Measurements from ENCODE around the gene ZNF709. TPM values are rescaled to one million over a fixed set of nuclear protein-coding genes. Genes with fewer than 3 reads are reported as not detected.
A peak's percentile ranks its signal among the peaks of the same experiment; 100 is the strongest.
"Not testable (repeated sequence)": the region's sequence is repeated elsewhere in the genome, so short reads cannot be mapped to it uniquely, and the experiment has no call there.

Gene ZNF709
- total RNA-seq = 1 to 10 TPM; 1.7 to 3.1 TPM

- ATAC-seq (peak; percentile 97), DNase-seq (peak; percentile 91)
- ChIA-PET POLR2A (interaction anchor here (0.5 to 3.3 kb wide), 4 partner anchors 11 to 204 kb away, joined by 3 to 13 read pairs (median 3); no protein-coding TSS in a partner anchor), CTCF (no interaction called here)
- H3K9me3 Mint-ChIP-seq (ENCODE audit: insufficient read depth) = no peaks in the 10 kb centered on the region
- peaks cover 4% of the 10 kb centered on the region for H3K36me3 Mint-ChIP-seq (ENCODE audit: low read depth)
- H3K4me1 Mint-ChIP-seq (ENCODE audit: low read depth) = peaks cover 28% of the 10 kb centered on the region
- H3K27ac Mint-ChIP-seq = peak within 1 kb of the TSS; percentile 81
- peak within 1 kb of the TSS; percentile 84 for H3K4me3 Mint-ChIP-seq
- H3K27me3 Mint-ChIP-seq (ENCODE audit: low read depth) = no peaks in the 10 kb centered on the region
These were observed at the start of gene ZNF709 for GRCh38 chr19:12484371-12485051. ZNF709 (minus strand) TSS chr19:12484816; CDS start chr19:12484657, 159 bp downstream.

DNA sequence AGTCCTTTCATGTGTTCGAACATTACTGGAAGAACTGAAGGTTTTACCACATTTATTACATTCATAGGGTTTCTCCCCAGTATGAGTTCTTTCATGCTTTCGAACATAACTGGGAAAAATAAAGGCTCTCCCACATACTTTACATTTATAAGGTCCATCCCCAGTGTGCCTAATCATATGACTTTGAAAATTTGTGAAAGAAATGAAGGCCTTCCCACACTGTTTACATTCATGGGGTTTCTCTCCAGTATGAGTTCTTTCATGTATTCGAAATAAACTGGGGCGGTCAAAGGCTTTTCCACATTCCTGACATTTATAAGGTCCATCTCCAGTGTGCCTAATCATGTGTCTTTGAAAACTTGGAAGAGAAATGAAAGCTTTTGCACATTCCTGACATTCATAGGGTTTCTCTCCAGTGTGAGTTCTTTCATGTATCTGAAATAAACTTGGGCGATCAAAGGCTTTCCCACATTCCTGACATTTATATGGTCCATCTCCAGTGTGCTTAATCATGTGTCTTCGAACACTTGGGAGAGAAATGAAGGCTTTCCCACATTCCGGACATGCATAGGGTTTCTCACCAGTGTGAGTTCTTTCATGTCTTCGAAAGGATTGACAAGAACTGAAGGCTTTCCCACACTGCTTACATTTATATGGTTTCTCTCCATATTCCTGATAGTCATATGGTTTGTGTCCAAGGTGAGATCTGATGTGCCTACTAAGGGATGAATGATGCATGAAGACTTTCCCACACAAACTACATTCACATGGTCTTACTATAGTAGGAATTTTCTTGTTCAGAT is 42.6 kb upstream of the ZNF709 start:
- DNase-seq = no peak
- H3K27ac Mint-ChIP-seq = no peak overlapping the region
- peak overlapping the region; percentile 18 for H3K4me3 Mint-ChIP-seq
- no peaks in the 10 kb centered on the region for H3K27me3 Mint-ChIP-seq (ENCODE audit: low read depth)
- H3K36me3 Mint-ChIP-seq (ENCODE audit: low read depth) = peaks cover 86% of the 10 kb centered on the region
- ChIA-PET CTCF (no interaction called here), POLR2A (no interaction called here)
- ATAC-seq = no peak
- no peaks in the 10 kb centered on the region for H3K4me1 Mint-ChIP-seq (ENCODE audit: low read depth)
- peaks cover 76% of the 10 kb centered on the region for H3K9me3 Mint-ChIP-seq (ENCODE audit: insufficient read depth)

GRCh38 chr19:12526542-12526941 is 41.9 kb upstream of the ZNF709 start:
- H3K4me3 Mint-ChIP-seq = no peak overlapping the region
- CTCF ChIA-PET = no interaction called here
- POLR2A ChIA-PET = no interaction called here
- peaks cover 88% of the 10 kb centered on the region for H3K36me3 Mint-ChIP-seq (ENCODE audit: low read depth)
- no peak overlapping the region for H3K27ac Mint-ChIP-seq
- H3K27me3 Mint-ChIP-seq (ENCODE audit: low read depth) = no peaks in the 10 kb centered on the region
- ATAC-seq (no peak), DNase-seq (no peak)
- H3K4me1 Mint-ChIP-seq (ENCODE audit: low read depth) = no peaks in the 10 kb centered on the region
- H3K9me3 Mint-ChIP-seq (ENCODE audit: insufficient read depth) = peaks cover 78% of the 10 kb centered on the region

GRCh38 chr19:12521996-12522395 is 37.4 kb upstream of the ZNF709 start:
- H3K4me1 Mint-ChIP-seq (ENCODE audit: low read depth) = no peaks in the 10 kb centered on the region
- no peak overlapping the region for H3K27ac Mint-ChIP-seq
- no peak overlapping the region for H3K4me3 Mint-ChIP-seq
- ATAC-seq (no peak), DNase-seq (peak; percentile 24)
- H3K27me3 Mint-ChIP-seq (ENCODE audit: low read depth) = no peaks in the 10 kb centered on the region
- ChIA-PET POLR2A (no interaction called here), CTCF (no interaction called here)
- H3K36me3 Mint-ChIP-seq (ENCODE audit: low read depth) = peaks cover 65% of the 10 kb centered on the region
- H3K9me3 Mint-ChIP-seq (ENCODE audit: insufficient read depth) = peaks cover 62% of the 10 kb centered on the region

DNA sequence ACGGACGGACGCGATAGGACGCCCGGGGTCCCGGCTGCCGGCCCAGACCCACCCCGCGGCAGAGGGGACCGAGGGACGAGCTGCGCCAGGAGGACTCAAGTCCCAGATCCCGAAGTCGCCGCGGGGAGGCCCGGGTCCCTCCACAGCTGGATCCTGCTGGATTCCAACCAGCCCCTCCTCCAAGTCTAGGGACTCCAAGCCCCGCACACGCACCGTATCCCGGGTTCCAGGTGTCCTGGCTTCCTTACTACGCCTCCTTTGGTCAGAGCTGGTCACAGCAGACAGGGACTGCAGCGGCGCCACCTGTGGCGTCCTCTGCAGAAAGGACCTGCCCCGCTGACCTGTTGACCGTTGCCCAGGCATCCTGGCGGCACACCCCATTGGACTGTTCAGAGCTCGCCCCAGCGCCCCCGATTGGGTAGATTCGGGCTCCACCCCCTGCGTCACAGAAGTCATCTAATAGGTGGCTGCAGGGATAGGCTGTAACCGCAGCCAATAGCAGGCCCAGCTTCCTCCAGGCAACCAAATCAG is 29.0 kb upstream of the ZNF709 start:
- H3K27ac Mint-ChIP-seq = no peak overlapping the region
- POLR2A ChIA-PET = interaction anchor here (2.0 kb wide), 1 partner anchor 18 kb away, joined by 6 read pairs; no protein-coding TSS in a partner anchor
- no peaks in the 10 kb centered on the region for H3K27me3 Mint-ChIP-seq (ENCODE audit: low read depth)
- CTCF ChIA-PET = no interaction called here
- H3K9me3 Mint-ChIP-seq (ENCODE audit: insufficient read depth) = peaks cover 18% of the 10 kb centered on the region
- no peak for DNase-seq
- ATAC-seq = no peak
- no peak overlapping the region for H3K4me3 Mint-ChIP-seq
- peaks cover 13% of the 10 kb centered on the region for H3K36me3 Mint-ChIP-seq (ENCODE audit: low read depth)
- no peaks in the 10 kb centered on the region for H3K4me1 Mint-ChIP-seq (ENCODE audit: low read depth)

GRCh38 chr19:12497032-12497431 is 12.4 kb upstream of the ZNF709 start:
- Mint-ChIP-seq H3K27ac (no peak overlapping the region), H3K9me3 (ENCODE audit: insufficient read depth) (peaks cover 6% of the 10 kb centered on the region), H3K36me3 (ENCODE audit: low read depth) (peaks cover 10% of the 10 kb centered on the region), H3K4me3 (no peak overlapping the region), H3K27me3 (ENCODE audit: low read depth) (no peaks in the 10 kb centered on the region), H3K4me1 (ENCODE audit: low read depth) (peaks cover 15% of the 10 kb centered on the region)
- ATAC-seq (no peak), DNase-seq (no peak)
- CTCF ChIA-PET = no interaction called here
- POLR2A ChIA-PET = interaction anchor here (2.7 kb wide), 1 partner anchor 14 kb away, joined by 13 read pairs; the partner anchor contains the start of gene ZNF709

DNA sequence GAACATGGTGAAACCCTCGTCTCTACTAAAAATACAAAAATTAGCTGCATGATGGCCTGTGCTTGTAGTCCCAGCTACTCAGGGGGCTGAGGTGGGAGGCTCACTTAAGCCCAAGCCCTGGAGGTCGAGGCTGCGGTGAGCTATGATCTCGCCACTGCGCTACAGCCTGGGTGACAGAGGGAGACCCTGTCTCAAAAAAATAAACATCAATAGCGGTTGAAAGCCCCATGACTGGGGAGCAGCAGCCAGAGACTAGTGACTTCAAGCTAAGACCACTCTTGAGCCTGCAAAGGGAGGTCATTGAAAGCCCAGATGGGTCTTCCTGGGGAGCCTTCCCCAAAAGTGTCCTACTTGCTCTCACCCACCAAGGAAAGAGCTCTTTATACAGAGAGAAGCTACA is 11.9 kb upstream of the ZNF709 start:
- no peak for DNase-seq
- ChIA-PET POLR2A (interaction anchor here (1.4 to 2.7 kb wide), 3 partner anchors 13 to 334 kb away, joined by 3 to 13 read pairs (median 12); partner anchors contain the start of genes ZNF136, ZNF563 and ZNF709), CTCF (interaction anchor here (0.8 to 2.0 kb wide), 3 partner anchors 55 to 261 kb away, joined by 3 to 6 read pairs (median 4); partner anchors contain the start of genes ZNF443 and ZNF563)
- peak overlapping the region; percentile 23 for H3K4me3 Mint-ChIP-seq
- no peaks in the 10 kb centered on the region for H3K27me3 Mint-ChIP-seq (ENCODE audit: low read depth)
- peaks cover 15% of the 10 kb centered on the region for H3K4me1 Mint-ChIP-seq (ENCODE audit: low read depth)
- peak overlapping the region; percentile 58 for H3K27ac Mint-ChIP-seq
- no peak for ATAC-seq
- H3K9me3 Mint-ChIP-seq (ENCODE audit: insufficient read depth) = peaks cover 6% of the 10 kb centered on the region
- peaks cover 10% of the 10 kb centered on the region for H3K36me3 Mint-ChIP-seq (ENCODE audit: low read depth)

GRCh38 chr19:12495002-12495802 is 10.6 kb upstream of the ZNF709 start:
- H3K36me3 Mint-ChIP-seq (ENCODE audit: low read depth) = peaks cover 10% of the 10 kb centered on the region
- H3K4me1 Mint-ChIP-seq (ENCODE audit: low read depth) = peaks cover 15% of the 10 kb centered on the region
- peaks cover 8% of the 10 kb centered on the region for H3K9me3 Mint-ChIP-seq (ENCODE audit: insufficient read depth)
- peak overlapping the region; percentile 81 for H3K4me3 Mint-ChIP-seq
- peak; percentile 95 for DNase-seq
- ATAC-seq = peak; percentile 99
- no peaks in the 10 kb centered on the region for H3K27me3 Mint-ChIP-seq (ENCODE audit: low read depth)
- POLR2A ChIA-PET = interaction anchor here (0.7 to 2.7 kb wide), 8 partner anchors 12 to 333 kb away, joined by 3 to 13 read pairs (median 4); partner anchors contain the start of genes ZNF136, ZNF442, ZNF563 and ZNF709
- H3K27ac Mint-ChIP-seq = peak overlapping the region; percentile 83
- CTCF ChIA-PET = interaction anchor here (0.7 to 2.0 kb wide), 11 partner anchors 18 to 571 kb away, joined by 3 to 6 read pairs (median 4); partner anchors contain the start of genes ZNF442, ZNF443, ZNF563 and ZNF700

DNA sequence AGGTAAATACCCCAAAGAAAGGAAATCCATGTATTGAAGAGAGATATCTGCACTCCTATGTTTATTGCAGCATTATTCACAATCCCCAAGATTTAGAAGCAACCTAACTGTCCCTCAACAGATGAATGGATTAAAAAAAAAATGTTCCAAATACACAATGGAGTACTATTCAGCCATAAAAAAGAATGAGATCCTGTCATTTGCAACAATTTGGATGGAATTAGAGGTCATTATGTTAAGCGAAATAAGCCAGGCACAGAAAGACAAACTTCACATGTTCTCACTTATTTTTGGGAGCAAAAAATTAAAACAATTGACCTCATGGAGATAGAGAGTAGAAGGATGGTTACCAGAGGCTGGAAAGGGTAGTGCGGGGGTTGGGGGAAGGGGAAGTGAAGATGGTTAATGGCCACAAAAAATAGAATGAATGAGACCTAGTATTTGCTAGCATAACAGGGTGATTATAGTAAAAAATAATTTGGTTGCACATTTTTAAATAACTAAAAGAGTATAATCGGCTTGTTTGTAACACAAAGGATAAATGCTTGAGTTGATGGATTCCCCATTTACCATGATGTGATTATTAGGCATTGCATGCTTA is 9.7 kb upstream of the ZNF709 start:
- no peak for DNase-seq
- Mint-ChIP-seq H3K36me3 (ENCODE audit: low read depth) (peaks cover 10% of the 10 kb centered on the region), H3K4me3 (peak overlapping the region; percentile 9), H3K4me1 (ENCODE audit: low read depth) (peaks cover 15% of the 10 kb centered on the region), H3K27me3 (ENCODE audit: low read depth) (no peaks in the 10 kb centered on the region), H3K27ac (no peak overlapping the region), H3K9me3 (ENCODE audit: insufficient read depth) (peaks cover 10% of the 10 kb centered on the region)
- POLR2A ChIA-PET = interaction anchor here (1.2 to 2.7 kb wide), 5 partner anchors 11 to 162 kb away, joined by 3 to 13 read pairs (median 6); partner anchors contain the start of genes ZNF563 and ZNF709
- ATAC-seq = no peak
- CTCF ChIA-PET = interaction anchor here (1.4 kb wide), 3 partner anchors 56 to 128 kb away, joined by 4 read pairs; partner anchors contain the start of gene ZNF442

- not testable (repeated sequence) for H3K27ac Mint-ChIP-seq; ATAC-seq; H3K4me3 Mint-ChIP-seq; H3K36me3 Mint-ChIP-seq (ENCODE audit: low read depth); H3K27me3 Mint-ChIP-seq (ENCODE audit: low read depth); H3K9me3 Mint-ChIP-seq (ENCODE audit: insufficient read depth); DNase-seq
- ChIA-PET POLR2A (interaction anchor here (0.6 kb wide), 1 partner anchor 21 kb away, joined by 3 read pairs; no protein-coding TSS in a partner anchor), CTCF (interaction anchor here (0.5 kb wide), 1 partner anchor 216 kb away, joined by 3 read pairs; no protein-coding TSS in a partner anchor)
- H3K4me1 Mint-ChIP-seq (ENCODE audit: low read depth) = peaks cover 28% of the 10 kb centered on the region
These were observed 1.7 kb upstream of the ZNF709 start for GRCh38 chr19:12486265-12486783.

Data from activated CD8-positive, alpha-beta T cell treated with anti-CD3 and anti-CD28 coated beads, Interleukin-2, amount 10 ng/mL, durations not matched to agents 7 days and 5 days (primary cell).